Measurements from ENCODE around the gene SMURF1. TPM values are rescaled to one million over a fixed set of nuclear protein-coding genes. Genes with fewer than 3 reads are reported as not detected.

SMURF1 gene
- total RNA-seq, 1 donor from 2014 or later, result 51.3 TPM

- Histone ChIP-seq H3K36me3 (ENCODE audit: control insufficient read depth, insufficient read depth, low read length) (peaks cover 4% of the 10 kb centered on the region), H3K4me3 (ENCODE audit: low read depth, low read length) (no peak overlapping the region), H3K27me3 (ENCODE audit: control insufficient read depth, insufficient read depth, low read length) (no peaks in the 10 kb centered on the region)
- no peak for TF ChIP-seq CTCF (IDR thresholded peaks at IDR 0.05; ENCODE audit: insufficient read depth, low read length, poor library complexity, severe bottlenecking)
- no peak for DNase-seq (ENCODE audit: low read depth)
Measured at GRCh38 chr7:99031496-99031895, 112.4 kb downstream of the SMURF1 start.

- no peaks in the 10 kb centered on the region for H3K27me3 ChIP-seq (ENCODE audit: control insufficient read depth, insufficient read depth, low read length)
- H3K4me3 ChIP-seq (ENCODE audit: low read depth, low read length), result no peak overlapping the region
- peaks cover 4% of the 10 kb centered on the region for H3K36me3 ChIP-seq (ENCODE audit: control insufficient read depth, insufficient read depth, low read length)
- no peak for DNase-seq (ENCODE audit: low read depth)
- no peak for TF ChIP-seq CTCF (IDR thresholded peaks at IDR 0.05; ENCODE audit: insufficient read depth, low read length, poor library complexity, severe bottlenecking)
Measured at GRCh38 chr7:99030951-99031350, 113.0 kb downstream of the SMURF1 start.

GRCh38 chr7:99030457-99030856 is 113.5 kb downstream of the SMURF1 start:
- TF ChIP-seq CTCF (IDR thresholded peaks at IDR 0.05; ENCODE audit: insufficient read depth, low read length, poor library complexity, severe bottlenecking), result no peak

GRCh38 chr7:99029466-99030435 is 114.2 kb downstream of the SMURF1 start:
- Histone ChIP-seq H3K4me3 (ENCODE audit: low read depth, low read length) (no peak overlapping the region), H3K36me3 (ENCODE audit: control insufficient read depth, insufficient read depth, low read length) (peaks cover 4% of the 10 kb centered on the region), H3K27me3 (ENCODE audit: control insufficient read depth, insufficient read depth, low read length) (no peaks in the 10 kb centered on the region)
- no peak for DNase-seq (ENCODE audit: low read depth)
- TF ChIP-seq CTCF (IDR thresholded peaks at IDR 0.05; ENCODE audit: insufficient read depth, low read length, poor library complexity, severe bottlenecking), result no peak

More at GRCh38 chr7:99030457-99030856, 113.5 kb downstream of the SMURF1 start:
- H3K27me3 ChIP-seq (ENCODE audit: control insufficient read depth, insufficient read depth, low read length), result no peaks in the 10 kb centered on the region
- no peak overlapping the region for H3K4me3 ChIP-seq (ENCODE audit: low read depth, low read length)
- no peak for DNase-seq (ENCODE audit: low read depth)
- H3K36me3 ChIP-seq (ENCODE audit: control insufficient read depth, insufficient read depth, low read length), result peaks cover 4% of the 10 kb centered on the region

GRCh38 chr7:99028261-99028973 is 115.5 kb downstream of the SMURF1 start:
- no peaks in the 10 kb centered on the region for H3K27me3 ChIP-seq (ENCODE audit: control insufficient read depth, insufficient read depth, low read length)
- H3K4me3 ChIP-seq (ENCODE audit: low read depth, low read length), result no peak overlapping the region
- TF ChIP-seq CTCF (IDR thresholded peaks at IDR 0.05; ENCODE audit: insufficient read depth, low read length, poor library complexity, severe bottlenecking), result no peak
- DNase-seq (ENCODE audit: low read depth), result no peak
- H3K36me3 ChIP-seq (ENCODE audit: control insufficient read depth, insufficient read depth, low read length), result peaks cover 4% of the 10 kb centered on the region

All from kidney epithelial cell (primary cell).